Transverse colon (tissue), 4 donors: ENCODE results near the gene AXDND1. TPM values are rescaled to one million over a fixed set of nuclear protein-coding genes. Genes with fewer than 3 reads are reported as not detected.
A peak's percentile ranks its signal among the peaks of the same experiment; 100 is the strongest.
"Not testable (repeated sequence)": the region's sequence is repeated elsewhere in the genome, so short reads cannot be mapped to it uniquely, and the experiment has no call there.

Experiments
- DNase-seq: peaks from one replicate; pipeline ENCODE4 v3.0.0-alpha.2; 2019
- H3K27ac ChIP-seq, 4 donors: fragments of 200-600 bp; sonication (generic); 2 replicates each; pipeline ENCODE4 v1.5.1; 2016 to 2018; ENCODE audit warnings: inconsistent platforms in 4 of 4
- H3K27me3 ChIP-seq: fragments of 200-600 bp; sonication (generic); 2 replicates; pipeline ENCODE4 v1.5.1; 2017; ENCODE audit warnings: inconsistent platforms
- H3K36me3 ChIP-seq, 4 donors: fragments of 200-600 bp; sonication (generic); 2 replicates each; pipeline ENCODE4 v1.5.1; 2017 to 2019; ENCODE audit warnings: inconsistent platforms in 4 of 4
- H3K4me1 ChIP-seq, 4 donors: fragments of 200-600 bp; sonication (generic); 2 replicates each; pipeline ENCODE4 v1.5.1; 2017 to 2020; ENCODE audit warnings: inconsistent platforms in 4 of 4
- H3K4me3 ChIP-seq, 4 donors: fragments of 200-600 bp; sonication (generic); 1 replicate in 1 of 4; 2 replicates in 3 of 4; pipeline versions ENCODE4 v1.5.1 to v1.6.1; 2017 to 2019; ENCODE audit warnings: inconsistent platforms in 4 of 4
- H3K9me3 ChIP-seq, 2 donors: fragments of 200-600 bp; sonication (generic); 2 replicates each; pipeline ENCODE4 v1.5.1; 2017 to 2019; ENCODE audit warnings: inconsistent platforms in 2 of 2
- CTCF ChIP-seq, 5 experiments: fragments of 200-600 bp in 3 of 5; fragments of 450-650 bp in 2 of 5; sonication (generic) in 3 of 5; IDR thresholded peaks; 1 replicate in 2 of 5; 2 replicates in 3 of 5; pipeline ENCODE4 v1.5.1; 2016 to 2017; ENCODE audit warnings: antibody characterized with exemption in 5 of 5, inconsistent platforms in 3 of 5, mild to moderate bottlenecking in 2 of 5, moderate library complexity in 1 of 5
- EP300 ChIP-seq: sonication (generic); formaldehyde crosslinking; IDR thresholded peaks from one replicate; pipeline ENCODE4 v1.6.1; 2017; ENCODE audit warnings: antibody characterized with exemption, low read depth
- POLR2A ChIP-seq: fragments of 450-650 bp; IDR thresholded peaks from one replicate; pipeline ENCODE4 v1.6.1; 2016; ENCODE audit warnings: antibody characterized with exemption, mild to moderate bottlenecking, moderate library complexity
- POLR2AphosphoS5 ChIP-seq, 3 donors: sonication (generic); formaldehyde crosslinking; IDR thresholded peaks; one replicate each; pipeline ENCODE4 v1.6.1; 2016; ENCODE audit warnings: antibody characterized with exemption in 3 of 3
- WGBS, 2 donors: methylation state at CpG; one replicate each; pipeline ENCODE4 v1.1.5; 2018; ENCODE audit warnings: low coverage in 1 of 2; 5-methylcytosine and 5-hydroxymethylcytosine counted together
- in situ Hi-C, 4 donors: fragments of 200-750 bp; cut with MboI; loops; one replicate each; pipeline versions ENCODE4 v1.15.0 to v1.15.1; 2017; ENCODE audit warnings: low sequenced_read_pairs in 3 of 4, low pct_ligation_motif_present in 1 of 4, low pct_unique_long_range_greater_than_20kb in 1 of 4
- intact Hi-C: fragments of 100-400 bp; cut with DNase I; formaldehyde crosslinking; loops from one replicate; pipeline ENCODE4 v1.15.1; 2023; ENCODE audit warnings: low total_unique reads
- total RNA-seq, 4 donors: library from RNA; depleted of rRNA; stranded (reverse); fragments of >200 nt; gene quantifications; one replicate each; pipeline ENCODE4 v1.1.0, GENCODE V29; 2016

AXDND1 gene
- total RNA-seq, 4 donors from 2014 or later = 3.1 to 8.4 (median 4.0) TPM

DNA sequence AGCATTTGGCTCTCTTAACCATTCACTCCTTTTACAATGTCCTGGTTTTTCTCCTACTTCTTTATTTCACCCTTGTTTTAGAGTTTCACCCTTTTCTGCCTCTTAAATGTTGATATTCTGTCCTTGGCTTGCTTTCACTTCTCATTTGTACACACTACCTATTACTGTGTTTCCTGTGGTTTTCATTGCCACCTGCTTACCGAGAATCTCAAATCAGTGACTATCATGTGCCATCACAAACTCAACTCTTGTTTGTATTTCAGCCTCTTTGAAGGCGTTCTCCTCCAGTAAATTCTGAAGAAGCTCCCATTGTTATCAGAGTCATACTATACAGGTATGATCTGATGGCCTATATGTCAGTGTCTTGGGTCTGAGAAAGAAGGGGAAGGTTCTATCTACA, 144.3 kb downstream of the AXDND1 start:
- no peak overlapping the region for H3K4me3 ChIP-seq
- no peak for TF ChIP-seq POLR2AphosphoS5 (IDR thresholded peaks at IDR 0.05)
- TF ChIP-seq EP300 = no peak
- no peak for TF ChIP-seq POLR2A
- no peak for TF ChIP-seq CTCF (IDR thresholded peaks at IDR 0.05)
- intact Hi-C loops (no loop called here), in situ Hi-C loops (no loop called here)
- no peaks in the 10 kb centered on the region for H3K4me1 ChIP-seq
- WGBS, 2 donors = 38 to 40% methylated on average over 2 of the region's 2 CpGs
- DNase-seq = no peak
- no peaks in the 10 kb centered on the region for H3K36me3 ChIP-seq
- no peaks in the 10 kb centered on the region for H3K9me3 ChIP-seq
- no peak overlapping the region for H3K27ac ChIP-seq
- H3K27me3 ChIP-seq = no peaks in the 10 kb centered on the region

GRCh38 chr1:179516976-179517705, 151.4 kb downstream of the AXDND1 start:
- Histone ChIP-seq H3K36me3 (no peaks in the 10 kb centered on the region), H3K4me1 (peaks cover 0 to 6% (median 0%) of the 10 kb centered on the region in 4 donors), H3K27ac (peak overlapping the region; percentile 30 to 71 (median 58)), H3K27me3 (no peaks in the 10 kb centered on the region), H3K4me3 (peak overlapping the region in 2 of 4 donors; percentile 1 to 3), H3K9me3 (no peaks in the 10 kb centered on the region)
- DNase-seq = peak; percentile 44
- TF ChIP-seq EP300 (no peak), CTCF (IDR thresholded peaks at IDR 0.05) (no peak), POLR2A (no peak), POLR2AphosphoS5 (IDR thresholded peaks at IDR 0.05) (no peak)
- in situ Hi-C loops (no loop called here), intact Hi-C loops (no loop called here)
- 55% methylated on average over 10 of the region's 11 CpGs; no CpG with 5 or more reads in 1 of the 2 donors for WGBS, 2 donors

DNA sequence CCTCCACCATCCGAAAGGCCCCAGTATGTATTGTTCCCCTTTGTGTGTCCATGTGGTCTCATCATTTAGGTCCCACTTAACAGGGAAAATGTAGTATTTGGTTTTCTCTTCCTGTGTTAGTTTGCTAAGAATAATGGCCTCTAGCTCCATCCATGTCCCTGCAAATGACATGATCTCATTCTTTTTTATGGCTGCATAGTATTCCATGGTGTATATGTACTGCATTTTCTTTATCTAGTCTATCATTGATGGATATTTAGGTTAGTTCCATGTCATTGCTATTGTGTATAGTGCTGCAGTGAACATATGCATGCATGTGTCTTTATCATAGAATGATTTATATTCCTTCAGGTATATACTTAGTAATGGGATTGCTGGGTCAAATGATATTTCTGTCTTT, 152.8 kb downstream of the AXDND1 start:
- DNase-seq, in situ Hi-C loops, H3K4me3 ChIP-seq, H3K9me3 ChIP-seq, H3K27me3 ChIP-seq, H3K4me1 ChIP-seq, intact Hi-C loops, H3K27ac ChIP-seq, H3K36me3 ChIP-seq: not testable (repeated sequence)
- WGBS, 2 donors = 91% methylated on average over 1 of the region's 1 CpG; no CpG with 5 or more reads in 1 of the 2 donors

- no peak overlapping the region for H3K4me3 ChIP-seq
- H3K27ac ChIP-seq = no peak overlapping the region
- no peaks in the 10 kb centered on the region for H3K27me3 ChIP-seq
- DNase-seq = no peak
- no peak for TF ChIP-seq EP300
- no peak for TF ChIP-seq POLR2AphosphoS5 (IDR thresholded peaks at IDR 0.05)
- no peak for TF ChIP-seq CTCF (IDR thresholded peaks at IDR 0.05)
- TF ChIP-seq POLR2A = no peak
- no peaks in the 10 kb centered on the region for H3K36me3 ChIP-seq
- in situ Hi-C loops (no loop called here), intact Hi-C loops (no loop called here)
- no peaks in the 10 kb centered on the region for H3K4me1 ChIP-seq
- no peaks in the 10 kb centered on the region for H3K9me3 ChIP-seq
- WGBS, 2 donors = 79 to 83% methylated on average over 6 to 8 of the region's 8 CpGs
These were observed 163.9 kb downstream of the AXDND1 start for GRCh38 chr1:179529482-179530195.
